CD4-positive, alpha-beta T cell treated with Interleukin-12 subunit alpha and Interleukin-12 subunit beta, for 1 hour (primary cell): ENCODE measurements around the gene TAS2R19.
"Not testable (repeated sequence)": the region's sequence is repeated elsewhere in the genome, so short reads cannot be mapped to it uniquely, and the experiment has no call there.

Source experiments
- DNase-seq: peaks from one replicate; pipeline ENCODE4 v3.0.0-alpha.2; 2020

Gene TAS2R19

GRCh38 chr12:11022520-11022919 lies at the start of gene TAS2R19:
Gene TAS2R19 (minus strand): TSS chr12:11022620. CDS start chr12:11022571, 49 bp downstream.
- no peak for DNase-seq

GRCh38 chr12:11071414-11071813 lies 49.0 kb upstream of the TAS2R19 start:
- no peak for DNase-seq

- DNase-seq = no peak
These were observed 48.6 kb upstream of the TAS2R19 start for GRCh38 chr12:11070999-11071398.

GRCh38 chr12:11069854-11070365 lies 47.5 kb upstream of the TAS2R19 start:
- no peak for DNase-seq

GRCh38 chr12:11067514-11067913 lies 45.1 kb upstream of the TAS2R19 start:
- no peak for DNase-seq

- not testable (repeated sequence) for DNase-seq
These were observed 39.8 kb upstream of the TAS2R19 start, which contains the start of gene TAS2R46 for GRCh38 chr12:11062194-11062593. Gene TAS2R46 (minus strand): TSS chr12:11062294. CDS start chr12:11062294, 0 bp downstream.

GRCh38 chr12:11059784-11060183 lies 37.4 kb upstream of the TAS2R19 start:
- no peak for DNase-seq

GRCh38 chr12:11059041-11059440 lies 36.6 kb upstream of the TAS2R19 start:
- DNase-seq = no peak

- no peak for DNase-seq
These were observed 32.9 kb upstream of the TAS2R19 start for GRCh38 chr12:11055306-11055705.

GRCh38 chr12:11049806-11050531 lies 27.5 kb upstream of the TAS2R19 start:
- DNase-seq = not testable (repeated sequence)

GRCh38 chr12:11041366-11041765 lies 18.9 kb upstream of the TAS2R19 start:
- DNase-seq = not testable (repeated sequence)

GRCh38 chr12:11040162-11040561 lies 17.7 kb upstream of the TAS2R19 start:
- no peak for DNase-seq

- DNase-seq = no peak
These were observed 16.8 kb upstream of the TAS2R19 start for GRCh38 chr12:11039171-11039570.

GRCh38 chr12:11033959-11034358 lies 11.5 kb upstream of the TAS2R19 start:
- not testable (repeated sequence) for DNase-seq

- no peak for DNase-seq
These were observed 8.9 kb upstream of the TAS2R19 start, which contains the start of gene TAS2R31 for GRCh38 chr12:11031307-11031706. Gene TAS2R31 (minus strand): TSS chr12:11031407. CDS start chr12:11031335, 72 bp downstream.

- no peak for DNase-seq
These were observed 3.7 kb upstream of the TAS2R19 start for GRCh38 chr12:11026118-11026517.

- no peak for DNase-seq
These were observed 967 bp upstream of the TAS2R19 start for GRCh38 chr12:11023387-11023786.

GRCh38 chr12:11016937-11017336 lies 5.5 kb downstream of the TAS2R19 start:
- DNase-seq = no peak

- no peak for DNase-seq
These were observed 6.5 kb downstream of the TAS2R19 start for GRCh38 chr12:11015775-11016430.

- DNase-seq = no peak
These were observed 8.2 kb downstream of the TAS2R19 start for GRCh38 chr12:11014234-11014633.

GRCh38 chr12:11007608-11008007 lies 14.8 kb downstream of the TAS2R19 start:
- no peak for DNase-seq

GRCh38 chr12:10998204-10998603 lies 24.2 kb downstream of the TAS2R19 start, which contains the start of gene TAS2R20:
Gene TAS2R20 (minus strand): TSS chr12:10998304. CDS start chr12:10997875, 429 bp downstream.
- DNase-seq = no peak

GRCh38 chr12:10994307-10994706 lies 28.1 kb downstream of the TAS2R19 start:
- no peak for DNase-seq

- no peak for DNase-seq
These were observed 33.3 kb downstream of the TAS2R19 start for GRCh38 chr12:10989107-10989506.
